Measurements from ENCODE around the gene KLHDC3. TPM values are rescaled to one million over a fixed set of nuclear protein-coding genes. Genes with fewer than 3 reads are reported as not detected.

The KLHDC3 gene
- total and polyA plus RNA-seq, 2 of the 13 experiments (the other 11 are each of a cell fraction or from before 2014, with no cell fraction given): 78.3 to 91.5 TPM

DNA sequence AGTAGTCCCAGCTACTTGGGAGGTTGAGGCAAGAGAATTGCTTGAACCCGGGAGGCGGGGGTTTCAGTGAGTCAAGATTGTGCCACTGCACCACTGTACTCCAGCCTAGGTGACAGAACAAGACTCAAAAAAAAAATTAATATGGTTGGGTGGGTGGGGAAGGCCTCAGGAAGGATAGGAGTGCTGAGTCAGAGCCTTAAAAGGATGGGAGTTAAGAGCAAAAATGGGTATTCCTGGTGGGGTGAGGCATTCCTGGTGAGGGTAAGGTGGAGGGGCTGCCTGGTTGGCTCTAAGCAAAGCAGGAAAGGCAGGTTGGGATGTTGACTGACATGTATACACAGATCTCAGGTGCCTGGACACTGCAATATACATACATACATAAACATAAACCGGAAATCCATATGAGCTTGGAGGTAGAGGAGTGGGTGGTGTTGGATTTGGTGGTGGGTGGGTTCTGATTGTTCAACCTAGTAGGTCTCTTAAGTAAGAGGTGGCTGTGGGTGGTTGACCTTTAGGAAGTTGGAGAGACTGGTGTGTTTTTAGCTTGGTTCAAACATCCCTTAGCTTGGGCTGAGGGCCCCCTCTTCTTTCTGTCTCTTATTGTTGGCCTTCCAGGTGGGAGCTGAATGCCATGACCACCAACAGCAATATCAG, 6.1 kb downstream of the KLHDC3 start:
- peaks cover 43% of the 10 kb centered on the region for H3K4me1 ChIP-seq (ENCODE audit: insufficient read depth, low read length)
- H3K36me3 ChIP-seq (replicated peaks in 1 of 2; ENCODE audit: control insufficient read depth in 1 of 2, insufficient read depth in 2 of 2, low read length in 2 of 2): peaks cover 20 to 45% of the 10 kb centered on the region in 2 experiments
- FAIRE-seq (no peak), ATAC-seq (no peak), DNase-seq (ENCODE audit: low spot score) (no peak)
- peaks cover 33% of the 10 kb centered on the region for H3K79me2 ChIP-seq (ENCODE audit: insufficient read depth, low read length)
- H3K9ac ChIP-seq (ENCODE audit: insufficient read depth, low read depth, low read length): 0 out of 2 replicates have a peak overlapping the region, but pooled peaks have one; percentile 90
- no peaks in the 10 kb centered on the region for H4K20me1 ChIP-seq (ENCODE audit: insufficient read depth, low read length)
- 0 out of 2 replicates have a peak, but pooled peaks have one; percentile 25 for TF ChIP-seq RBFOX2 (IDR thresholded peaks at IDR 0.05; ENCODE audit: low read depth, low read length)
- TF ChIP-seq SNAI1 (CRISPR knock-in tag; IDR thresholded peaks at IDR 0.05; ENCODE audit: borderline replicate concordance): no peak
- no TSS peak for BruUV-seq (replicated peaks)
- H3K27ac ChIP-seq (ENCODE audit: extremely low read length, insufficient read depth, low read length): peak overlapping the region; percentile 75
- POLR2A ChIA-PET: interaction anchor here (1.3 to 4.2 kb wide), 13 partner anchors 14 to 274 kb away, joined by 3 to 43 read pairs (median 7); partner anchors contain the start of genes CNPY3, CUL7, CUL9 and KLC4
- peak overlapping the region; percentile 95 for H3K4me2 ChIP-seq (ENCODE audit: low read depth, low read length)
- in situ Hi-C loops (cut with HindIII; ENCODE audit: extremely low pct_ligation_motif_present, low pct_unique_long_range_greater_than_20kb) (no loop called here), intact Hi-C loops (cut with micrococcal nuclease; ENCODE audit: unreplicated experiment) (no loop called here)
- H3K27me3 ChIP-seq (ENCODE audit: control insufficient read depth in 1 of 2, insufficient read depth in 2 of 2, low read length in 2 of 2): peaks cover 0 to 3% of the 10 kb centered on the region in 2 experiments; a peak in 1 of 5 replicates
- H3K9me3 ChIP-seq (ENCODE audit: low read length): no peaks in the 10 kb centered on the region
- CTCF ChIA-PET (ENCODE audit: low intra/inter-chr PET ratio, low total read pairs): no interaction called here
- no peak overlapping the region for H3K4me3 ChIP-seq (replicated peaks in 1 of 3; ENCODE audit: insufficient read depth in 1 of 3, low read depth in 2 of 3, low read length in 3 of 3)
- no peak overlapping the region for H2AFZ ChIP-seq (ENCODE audit: low read length)
- 95% methylated on average over 3 of the region's 3 CpGs for WGBS (ENCODE audit: low lambda C conversion rate)

DNA sequence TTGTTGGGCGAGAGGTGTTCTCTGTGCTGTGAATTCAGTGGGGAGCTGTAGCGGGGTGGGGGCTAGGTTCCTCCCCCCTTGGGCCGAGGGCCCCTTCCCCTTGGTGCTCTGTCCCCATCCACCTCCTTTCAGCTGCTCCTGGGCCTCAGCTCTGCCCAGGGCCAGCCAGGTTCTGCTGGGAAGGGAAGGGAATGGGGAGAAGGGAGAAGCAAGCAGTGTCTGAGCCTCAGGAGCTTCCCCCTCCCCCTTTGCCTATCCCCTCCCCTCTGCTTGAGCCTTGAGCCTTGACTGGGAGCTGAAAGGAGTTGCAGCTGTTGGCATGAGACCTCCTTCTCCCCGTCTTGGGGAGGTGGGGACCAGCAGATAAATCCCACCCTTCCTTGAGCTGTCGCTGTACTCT, 6.8 kb downstream of the KLHDC3 start:
- no peak for FAIRE-seq
- intact Hi-C loops (cut with micrococcal nuclease; ENCODE audit: unreplicated experiment): no loop called here
- Histone ChIP-seq H3K9me3 (ENCODE audit: low read length) (no peaks in the 10 kb centered on the region), H3K4me3 (replicated peaks in 1 of 3; ENCODE audit: insufficient read depth in 1 of 3, low read depth in 2 of 3, low read length in 3 of 3) (peak overlapping the region; percentile 100; a peak in 5 of 6 replicates), H3K27me3 (ENCODE audit: control insufficient read depth in 1 of 2, insufficient read depth in 2 of 2, low read length in 2 of 2) (peaks cover 0 to 3% of the 10 kb centered on the region in 2 experiments; a peak in 1 of 5 replicates), H3K4me1 (ENCODE audit: insufficient read depth, low read length) (peaks cover 36% of the 10 kb centered on the region), H3K27ac (ENCODE audit: extremely low read length, insufficient read depth, low read length) (peak overlapping the region; percentile 75), H2AFZ (ENCODE audit: low read length) (no peak overlapping the region), H3K79me2 (ENCODE audit: insufficient read depth, low read length) (peaks cover 30% of the 10 kb centered on the region), H3K36me3 (replicated peaks in 1 of 2; ENCODE audit: control insufficient read depth in 1 of 2, insufficient read depth in 2 of 2, low read length in 2 of 2) (peaks cover 22 to 47% of the 10 kb centered on the region in 2 experiments), H4K20me1 (ENCODE audit: insufficient read depth, low read length) (no peaks in the 10 kb centered on the region), H3K9ac (ENCODE audit: insufficient read depth, low read depth, low read length) (peak overlapping the region; percentile 90), H3K4me2 (ENCODE audit: low read depth, low read length) (peak overlapping the region; percentile 95)
- WGBS (ENCODE audit: low lambda C conversion rate): 76% methylated on average over 5 of the region's 5 CpGs
- DNase-seq (ENCODE audit: low spot score): no peak
- CTCF ChIA-PET (ENCODE audit: low intra/inter-chr PET ratio, low total read pairs): no interaction called here
- in situ Hi-C loops (cut with HindIII; ENCODE audit: extremely low pct_ligation_motif_present, low pct_unique_long_range_greater_than_20kb): no loop called here
- POLR2A ChIA-PET: interaction anchor here (0.9 to 4.2 kb wide), 19 partner anchors 13 to 275 kb away, joined by 3 to 43 read pairs (median 5); partner anchors contain the start of genes CNPY3, CUL7, CUL9 and GNMT
- TSS peak; percentile 99 for BruUV-seq (replicated peaks)
- ATAC-seq: peak; percentile 16
- peak; percentile 35; the same call in 1 of the 2 replicates for TF ChIP-seq IRX3 (CRISPR knock-in tag; IDR thresholded peaks at IDR 0.05; ENCODE audit: borderline replicate concordance, low read depth)
- TF ChIP-seq PCBP2 (optimal IDR thresholded peaks at IDR 0.05; ENCODE audit: low read depth, low read length, poor library complexity, severe bottlenecking): peak; percentile 59
- peak; percentile 38 for TF ChIP-seq ARNTL (CRISPR knock-in tag; IDR thresholded peaks at IDR 0.05)
- peak; percentile 75; the same call in 1 of the 2 replicates for TF ChIP-seq NFIB (CRISPR knock-in tag; IDR thresholded peaks at IDR 0.05; ENCODE audit: borderline replicate concordance)
- TF ChIP-seq, protein P1, sequence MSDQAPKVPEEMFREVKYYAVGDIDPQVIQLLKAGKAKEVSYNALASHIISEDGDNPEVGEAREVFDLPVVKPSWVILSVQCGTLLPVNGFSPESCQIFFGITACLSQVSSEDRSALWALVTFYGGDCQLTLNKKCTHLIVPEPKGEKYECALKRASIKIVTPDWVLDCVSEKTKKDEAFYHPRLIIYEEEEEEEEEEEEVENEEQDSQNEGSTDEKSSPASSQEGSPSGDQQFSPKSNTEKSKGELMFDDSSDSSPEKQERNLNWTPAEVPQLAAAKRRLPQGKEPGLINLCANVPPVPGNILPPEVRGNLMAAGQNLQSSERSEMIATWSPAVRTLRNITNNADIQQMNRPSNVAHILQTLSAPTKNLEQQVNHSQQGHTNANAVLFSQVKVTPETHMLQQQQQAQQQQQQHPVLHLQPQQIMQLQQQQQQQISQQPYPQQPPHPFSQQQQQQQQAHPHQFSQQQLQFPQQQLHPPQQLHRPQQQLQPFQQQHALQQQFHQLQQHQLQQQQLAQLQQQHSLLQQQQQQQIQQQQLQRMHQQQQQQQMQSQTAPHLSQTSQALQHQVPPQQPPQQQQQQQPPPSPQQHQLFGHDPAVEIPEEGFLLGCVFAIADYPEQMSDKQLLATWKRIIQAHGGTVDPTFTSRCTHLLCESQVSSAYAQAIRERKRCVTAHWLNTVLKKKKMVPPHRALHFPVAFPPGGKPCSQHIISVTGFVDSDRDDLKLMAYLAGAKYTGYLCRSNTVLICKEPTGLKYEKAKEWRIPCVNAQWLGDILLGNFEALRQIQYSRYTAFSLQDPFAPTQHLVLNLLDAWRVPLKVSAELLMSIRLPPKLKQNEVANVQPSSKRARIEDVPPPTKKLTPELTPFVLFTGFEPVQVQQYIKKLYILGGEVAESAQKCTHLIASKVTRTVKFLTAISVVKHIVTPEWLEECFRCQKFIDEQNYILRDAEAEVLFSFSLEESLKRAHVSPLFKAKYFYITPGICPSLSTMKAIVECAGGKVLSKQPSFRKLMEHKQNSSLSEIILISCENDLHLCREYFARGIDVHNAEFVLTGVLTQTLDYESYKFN (CRISPR knock-in tag; conservative IDR thresholded peaks at IDR 0.05): 0 out of 2 replicates have a peak, but pooled peaks have one; percentile 11
- TF ChIP-seq ZNF343 (CRISPR knock-in tag; IDR thresholded peaks at IDR 0.05): 0 out of 2 replicates have a peak, but pooled peaks have one; percentile 3
- TF ChIP-seq BORCS8-MEF2B (CRISPR knock-in tag; IDR thresholded peaks at IDR 0.05): peak; percentile 3; the same call in 1 of the 2 replicates
- TF ChIP-seq, protein P2, sequence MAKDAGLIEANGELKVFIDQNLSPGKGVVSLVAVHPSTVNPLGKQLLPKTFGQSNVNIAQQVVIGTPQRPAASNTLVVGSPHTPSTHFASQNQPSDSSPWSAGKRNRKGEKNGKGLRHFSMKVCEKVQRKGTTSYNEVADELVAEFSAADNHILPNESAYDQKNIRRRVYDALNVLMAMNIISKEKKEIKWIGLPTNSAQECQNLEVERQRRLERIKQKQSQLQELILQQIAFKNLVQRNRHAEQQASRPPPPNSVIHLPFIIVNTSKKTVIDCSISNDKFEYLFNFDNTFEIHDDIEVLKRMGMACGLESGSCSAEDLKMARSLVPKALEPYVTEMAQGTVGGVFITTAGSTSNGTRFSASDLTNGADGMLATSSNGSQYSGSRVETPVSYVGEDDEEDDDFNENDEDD (CRISPR knock-in tag; IDR thresholded peaks at IDR 0.05; ENCODE audit: borderline replicate concordance): no peak
- no peak for TF ChIP-seq ZZZ3 (CRISPR knock-in tag; IDR thresholded peaks at IDR 0.05; ENCODE audit: borderline replicate concordance)
- no peak for TF ChIP-seq ZSCAN29 (CRISPR knock-in tag; conservative IDR thresholded peaks at IDR 0.05)
